ENCODE data around the gene VSNL1.

DNA sequence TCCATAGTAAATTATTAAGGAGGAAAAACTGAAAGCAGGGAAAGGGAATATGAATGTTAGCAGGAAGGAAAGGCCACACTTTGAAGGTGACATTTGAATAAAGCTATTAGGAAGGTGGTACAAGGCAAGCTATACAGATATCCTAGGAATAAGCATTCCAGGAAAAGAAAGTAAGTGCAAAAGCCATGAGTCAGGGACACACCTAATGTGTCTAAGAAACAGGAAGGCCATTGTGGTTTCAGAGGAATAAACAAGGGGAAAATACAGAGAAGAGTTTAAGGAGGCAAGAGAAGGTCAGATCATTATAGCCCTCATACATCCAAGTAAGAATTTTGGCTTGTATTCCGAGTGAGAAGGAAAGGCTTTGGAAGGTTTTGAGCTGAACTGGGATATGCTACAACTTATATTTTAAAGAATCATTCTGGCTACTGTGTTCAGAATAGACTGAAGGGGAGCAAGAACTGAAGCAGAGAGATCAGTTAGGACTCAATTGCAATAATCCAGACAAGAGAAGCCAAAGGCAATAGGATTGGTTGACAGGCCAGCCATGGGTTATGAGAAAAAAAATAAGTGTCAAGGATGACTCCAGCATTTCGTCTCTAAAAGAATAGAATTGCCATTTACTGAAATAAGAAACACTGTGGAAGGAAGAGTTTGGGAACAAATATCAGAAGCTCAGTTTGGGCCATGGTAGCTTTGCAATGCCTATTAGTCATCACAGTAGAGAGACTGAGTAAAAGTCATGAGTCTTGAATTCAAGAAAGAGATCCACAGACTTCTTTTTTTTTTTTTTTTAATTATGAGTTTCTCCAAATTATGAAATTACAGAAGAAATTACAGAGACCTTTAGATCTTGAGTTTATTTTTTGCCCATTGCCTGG is 33.5 kb upstream of the VSNL1 start:
- TF ChIP-seq CTCF (conservative IDR thresholded peaks at IDR 0.05; ENCODE audit: low read depth, low read length): no peak
- no peak for TF ChIP-seq EZH2 (IDR thresholded peaks at IDR 0.05; ENCODE audit: low read length, unreplicated experiment)
- TF ChIP-seq EZH2phosphoT487 (IDR thresholded peaks at IDR 0.05; ENCODE audit: borderline replicate concordance, low read length): no peak
